NCI-H2107 treated with DMSO at 0.1 percent for 48 hours (cell line): ENCODE results near the gene ABCB4.

Experiments
- DNase-seq: peaks from one replicate; lab custom pipeline; 2025; ENCODE audit not compliant: unreplicated experiment; lab: John Stamatoyannopoulos, UW

The ABCB4 gene

DNA sequence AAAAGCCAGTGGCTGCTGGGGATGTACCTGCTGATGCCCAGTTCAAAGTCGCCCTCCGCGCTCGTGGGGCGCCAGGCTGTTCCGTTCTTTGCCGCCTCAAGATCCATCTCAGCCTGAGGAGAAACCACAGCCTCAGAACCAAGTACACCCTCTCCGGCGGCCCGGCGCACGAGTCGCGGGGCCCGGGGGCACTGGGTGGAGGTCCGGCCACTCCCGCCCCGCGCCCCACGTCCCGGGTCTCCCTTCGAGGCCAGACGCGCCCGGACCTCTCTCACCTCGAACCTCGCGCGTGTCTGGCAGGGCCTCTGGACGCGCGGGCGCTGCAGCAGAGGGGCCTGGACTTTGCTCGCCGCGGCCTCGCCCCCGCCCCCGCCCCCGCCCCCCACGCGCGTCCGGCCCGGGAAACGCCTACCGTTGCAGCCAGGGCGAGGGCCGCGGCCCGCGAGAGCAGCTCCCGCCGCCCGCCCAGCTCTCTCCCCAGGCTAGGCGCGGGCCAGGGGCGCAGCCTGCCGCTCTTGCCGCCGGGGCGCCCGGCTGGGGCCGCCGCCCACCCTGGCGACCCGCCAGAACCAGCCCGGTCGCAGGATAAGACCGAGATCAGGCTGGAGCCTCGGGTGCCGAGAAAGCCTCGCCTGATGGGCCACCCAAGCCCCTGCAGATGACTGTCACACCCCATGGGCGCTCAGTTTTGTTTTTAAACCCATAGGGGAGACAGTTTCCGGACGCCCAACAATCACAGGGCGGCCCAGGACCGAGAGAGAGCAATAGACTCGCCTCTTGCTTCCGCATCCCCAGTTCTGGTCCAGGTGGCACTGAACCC, at the start of gene ABCB4:
ABCB4 (minus strand) TSS at position 322 of the 820 bp plus-strand sequence; CDS start at position 107, 215 bp downstream.
- no peak for DNase-seq

DNA sequence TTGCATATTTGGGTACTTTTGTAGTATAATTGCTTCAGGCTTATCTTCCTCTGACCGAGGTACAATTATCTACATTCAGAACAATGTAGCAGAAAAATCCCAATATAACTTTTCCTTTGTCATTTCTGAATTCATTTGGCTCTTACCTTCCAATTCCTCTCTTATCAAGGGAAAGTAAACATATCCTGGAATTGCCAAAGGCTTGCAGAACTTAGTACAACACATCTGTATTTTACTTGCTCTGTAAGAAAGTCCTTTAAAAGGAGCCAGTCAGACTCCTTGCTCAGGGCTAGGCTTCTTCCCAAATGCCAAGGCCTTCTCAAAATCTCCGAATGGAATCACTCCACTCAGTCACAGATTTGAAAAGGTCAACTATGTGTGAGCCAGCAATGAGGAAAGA, 43.3 kb upstream of the ABCB4 start:
- no peak for DNase-seq

DNA sequence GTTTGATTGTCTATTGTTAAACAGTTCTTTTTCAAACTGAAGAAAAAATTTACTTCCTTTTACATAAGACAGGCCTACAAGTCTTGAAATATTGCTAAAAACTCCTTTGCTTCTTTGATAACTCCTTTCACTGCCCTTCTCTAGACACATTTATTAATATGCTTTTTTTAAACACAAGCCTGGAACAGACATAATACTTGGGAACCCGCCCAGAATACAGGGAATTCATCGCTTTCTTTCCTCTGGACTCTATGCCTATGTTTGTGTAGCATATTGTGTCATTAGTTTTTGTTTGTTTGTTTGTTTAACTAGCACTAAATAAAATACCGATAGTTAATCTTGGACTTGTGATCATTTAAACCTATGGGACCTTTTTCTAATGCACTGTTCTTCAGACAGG, 42.4 kb upstream of the ABCB4 start:
- no peak for DNase-seq

DNA sequence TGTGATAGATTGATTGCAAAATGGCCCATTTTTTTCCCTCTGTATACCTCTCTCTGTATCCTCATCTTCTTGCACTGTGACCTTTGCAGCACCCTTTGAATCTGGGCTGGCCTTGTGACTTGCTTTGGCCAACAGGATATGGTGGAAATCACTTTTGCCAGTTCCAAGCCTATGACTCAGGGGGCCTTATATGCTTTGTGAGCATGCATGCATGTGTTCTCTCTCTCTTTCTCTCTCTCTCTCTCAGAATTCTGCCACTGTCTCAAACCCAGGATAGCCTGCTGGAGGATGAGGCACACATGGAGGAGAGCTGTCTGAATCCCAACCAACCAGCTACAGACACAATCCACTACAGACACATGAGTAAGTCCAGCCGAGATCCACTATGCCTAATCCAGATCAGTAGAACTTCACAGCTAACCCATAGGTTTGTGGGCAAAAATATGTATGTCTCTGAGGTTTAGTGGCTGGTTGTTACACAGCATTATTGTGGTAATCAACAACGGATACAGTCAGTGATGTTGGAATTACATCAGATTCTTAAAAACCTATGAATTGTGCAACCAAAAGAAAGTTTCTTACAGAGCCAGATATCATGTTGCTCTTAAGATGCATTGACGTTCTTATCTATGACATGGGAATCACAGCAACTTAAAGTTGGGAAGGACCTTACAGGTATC, 41.8 kb upstream of the ABCB4 start:
- DNase-seq, result no peak

DNA sequence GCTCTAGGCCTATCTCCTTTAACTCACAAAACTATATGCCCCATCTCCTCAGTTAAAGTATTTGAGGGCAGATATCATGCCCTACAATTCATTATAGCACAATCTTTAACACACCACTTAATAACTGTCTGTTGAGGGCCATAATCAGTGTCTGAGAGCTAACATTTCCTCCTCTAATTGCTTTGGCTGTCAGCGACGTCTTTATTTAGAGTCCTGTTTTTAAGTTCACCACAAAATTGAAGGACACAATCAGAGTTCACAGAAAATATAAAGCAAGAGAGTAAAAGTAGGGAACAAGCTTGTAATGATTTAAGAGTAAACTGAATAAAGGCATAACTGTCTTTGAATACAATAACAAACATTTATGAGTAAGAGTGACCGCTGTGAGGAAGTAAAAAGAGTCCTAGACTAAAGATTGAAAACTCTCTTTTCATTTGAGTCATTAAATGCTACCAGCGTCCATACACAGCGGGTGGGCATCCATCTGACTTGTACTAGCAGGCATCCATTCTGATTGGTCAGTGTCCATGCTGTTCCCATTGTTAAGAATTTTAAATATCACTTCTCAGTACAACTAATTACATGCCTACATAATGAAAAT, 38.4 kb upstream of the ABCB4 start:
- no peak for DNase-seq

DNA sequence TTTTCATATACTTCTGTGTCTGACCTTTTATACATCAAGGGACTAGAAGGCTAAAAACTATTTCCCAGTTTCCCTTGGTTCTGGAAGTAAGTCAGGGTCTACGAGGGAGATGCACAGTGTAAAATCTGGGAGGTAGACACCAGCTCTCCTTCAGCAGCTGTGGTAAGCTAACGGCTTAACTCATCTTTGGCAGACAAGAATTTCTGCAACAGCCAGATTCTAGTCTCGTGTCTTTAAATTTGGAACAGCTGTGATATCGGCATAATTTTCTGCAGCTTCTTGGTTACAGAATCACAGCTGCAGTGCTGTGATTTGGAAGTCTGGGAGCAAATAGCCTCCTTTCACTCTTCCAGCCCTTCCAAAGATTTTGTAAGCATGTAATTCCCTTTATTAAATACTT, 37.4 kb upstream of the ABCB4 start:
- DNase-seq, result no peak

DNA sequence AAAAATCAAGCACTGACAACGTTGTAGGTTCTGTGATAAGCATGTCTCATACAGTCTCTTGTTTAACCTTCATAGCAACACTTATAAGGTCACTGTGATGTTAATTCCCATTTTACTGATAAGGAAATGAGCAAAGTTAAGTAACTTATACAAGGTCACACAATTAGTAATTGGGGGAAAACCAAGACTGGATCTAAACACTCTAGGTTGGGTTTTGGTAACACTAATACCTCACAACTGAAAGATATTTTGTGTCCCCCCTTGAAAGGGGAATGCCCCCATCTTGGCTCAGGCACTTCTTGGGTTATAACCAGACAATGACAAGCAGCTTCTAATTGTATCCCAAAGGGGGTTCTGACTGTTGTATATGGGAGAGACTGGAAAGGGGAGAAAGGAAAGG, 36.0 kb upstream of the ABCB4 start:
- DNase-seq, result no peak

DNA sequence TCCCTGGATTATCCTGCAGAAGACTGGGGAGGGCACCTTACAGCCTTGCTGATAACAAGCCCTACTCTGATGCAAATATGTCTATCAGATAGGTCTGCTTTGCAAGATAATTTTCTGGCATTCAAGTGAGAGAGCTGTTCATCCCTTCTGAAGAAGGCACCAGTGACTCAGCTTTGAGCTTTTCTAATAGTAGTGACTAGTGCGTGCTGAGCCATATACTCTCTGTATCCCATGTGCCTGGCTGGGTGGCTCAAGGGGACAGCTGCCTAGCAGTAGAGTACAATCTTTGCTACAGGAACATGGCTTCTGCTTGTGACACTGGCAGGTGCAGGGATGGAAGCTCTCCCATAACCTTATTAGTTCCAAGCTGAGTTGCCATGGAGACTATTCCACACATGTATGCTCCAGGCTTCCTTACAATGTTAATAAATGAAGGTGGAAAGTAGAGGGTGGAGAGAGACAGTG, 35.0 kb upstream of the ABCB4 start:
- DNase-seq, result no peak

DNA sequence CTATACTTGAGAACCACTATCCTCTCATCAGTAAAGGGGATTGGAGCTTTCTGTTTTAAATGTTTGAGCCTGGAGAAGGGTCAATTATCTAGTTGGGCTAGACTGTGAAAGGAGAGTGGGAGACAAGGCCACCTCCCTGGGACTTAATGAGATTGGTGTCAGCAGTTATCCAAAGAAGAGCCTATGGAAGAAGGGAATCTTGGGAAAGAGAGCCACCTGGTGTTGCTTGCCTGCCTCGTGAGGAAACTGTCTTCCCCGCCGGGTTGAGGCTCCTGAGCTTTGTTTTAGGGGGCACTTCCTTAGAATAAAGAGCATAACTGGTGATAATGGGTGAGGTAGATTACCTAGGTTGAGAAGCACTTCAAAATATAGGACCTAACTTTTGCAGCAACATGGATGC, 32.0 kb upstream of the ABCB4 start:
- no peak for DNase-seq

DNA sequence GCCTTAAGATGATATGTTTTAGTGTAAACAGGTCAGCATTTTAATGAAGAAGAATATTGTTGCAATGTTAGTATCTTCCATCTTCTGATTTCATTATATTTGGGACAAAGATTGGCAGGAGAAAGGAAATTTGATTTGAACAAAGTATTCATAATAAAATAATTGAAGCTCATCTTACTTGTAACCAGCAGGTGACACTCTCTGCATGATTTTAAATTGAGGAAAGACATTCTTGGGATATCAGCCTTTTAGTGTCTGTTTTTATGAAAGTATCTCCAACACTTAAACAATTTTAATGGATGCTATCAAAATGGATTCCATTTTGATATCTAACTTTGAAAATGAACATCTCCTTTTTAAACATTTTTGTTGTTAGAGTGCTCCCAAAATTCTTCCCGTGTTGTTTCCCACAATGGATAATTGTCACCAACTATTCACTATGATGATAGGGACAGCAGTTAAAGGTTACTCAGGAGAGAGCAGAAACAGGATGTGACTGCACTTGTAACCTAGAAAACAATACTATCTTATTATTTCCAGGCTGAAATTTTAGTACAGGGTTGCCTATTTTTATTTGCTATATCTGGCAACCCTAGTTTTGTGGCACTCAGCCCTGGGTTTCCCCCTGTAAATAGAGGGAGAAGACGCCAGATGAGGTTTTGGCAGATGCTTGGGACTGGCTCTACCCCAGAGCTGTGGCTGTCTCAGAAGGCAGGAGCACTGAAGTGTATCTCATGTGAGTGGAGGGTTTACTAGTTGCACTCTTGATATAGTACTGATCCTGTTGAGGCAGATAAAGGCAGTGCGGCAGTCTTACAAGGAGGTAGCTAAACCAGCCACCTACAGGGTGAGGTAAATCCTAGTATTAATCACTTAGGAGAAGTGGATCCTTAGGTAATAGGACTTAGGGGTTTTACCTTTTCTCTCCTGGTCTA, 31.0 kb upstream of the ABCB4 start:
- DNase-seq, result no peak

DNA sequence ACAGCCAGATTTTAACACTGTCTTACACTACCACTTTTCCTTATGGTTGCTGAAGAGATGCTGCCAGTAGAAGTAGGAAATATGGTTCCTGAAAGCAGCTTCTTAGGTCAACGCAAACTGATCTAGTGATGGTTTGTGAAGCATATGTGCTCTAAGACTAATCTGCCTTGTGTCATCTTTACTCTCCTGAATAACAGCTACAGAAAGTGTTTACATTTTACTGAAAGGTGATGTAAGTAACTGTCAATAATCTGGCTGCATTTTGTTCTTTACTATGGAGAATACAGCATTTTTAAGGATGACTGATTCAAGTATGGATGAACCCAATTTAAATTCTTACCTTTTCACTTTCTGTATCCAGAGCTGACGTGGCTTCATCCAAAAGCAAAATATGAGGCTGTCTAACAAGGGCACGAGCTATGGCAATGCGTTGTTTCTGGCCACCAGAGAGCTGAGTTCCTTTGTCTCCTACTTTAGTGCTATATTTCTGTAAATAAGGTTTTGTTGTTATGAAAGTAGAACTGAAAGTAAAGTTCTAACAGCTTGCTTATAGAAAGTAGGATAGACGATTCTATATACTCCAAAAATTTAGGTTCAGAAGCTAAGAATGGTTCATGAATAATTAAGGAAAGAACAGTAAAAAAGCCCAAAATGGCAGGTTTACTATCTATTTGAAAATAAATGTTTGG, 30.2 kb upstream of the ABCB4 start:
- no peak for DNase-seq

DNA sequence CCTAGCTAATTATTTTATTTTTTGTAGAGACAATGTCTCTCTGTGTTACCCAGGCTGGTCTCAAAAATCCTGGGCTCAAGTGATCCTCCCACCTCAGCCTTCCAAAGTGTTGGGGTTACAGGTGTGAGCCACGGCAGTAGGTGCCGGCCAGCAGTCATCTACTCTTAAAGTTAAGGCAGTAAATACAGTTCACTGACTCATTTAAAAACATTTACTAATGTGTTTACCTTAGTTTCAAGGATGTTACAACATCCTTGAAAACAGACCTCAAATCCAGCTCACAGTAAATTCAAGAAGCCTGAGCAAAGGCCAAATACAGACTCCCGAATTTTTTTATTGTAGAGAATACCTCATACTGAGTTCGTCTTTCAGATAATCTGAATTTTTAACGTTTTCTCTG, 29.6 kb upstream of the ABCB4 start:
- DNase-seq, result no peak

DNA sequence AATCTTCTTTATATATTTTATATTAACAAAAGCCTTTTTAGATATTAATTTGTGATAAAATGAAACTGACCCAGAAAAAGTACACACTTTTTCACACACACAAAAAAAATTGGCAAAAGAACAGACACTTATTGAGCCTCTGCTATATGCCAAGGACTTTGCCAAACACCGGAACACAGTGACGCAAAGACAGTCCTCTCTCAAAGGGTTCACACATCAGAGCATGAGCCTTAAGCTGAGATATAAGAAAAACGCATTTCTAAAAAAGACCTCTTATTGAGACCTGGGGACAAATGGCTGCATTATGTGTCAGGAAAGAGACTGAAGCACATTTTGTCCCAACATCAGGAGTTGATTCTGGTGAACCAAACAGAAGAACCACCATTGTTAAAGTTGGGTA, 24.0 kb upstream of the ABCB4 start:
- DNase-seq, result no peak

DNA sequence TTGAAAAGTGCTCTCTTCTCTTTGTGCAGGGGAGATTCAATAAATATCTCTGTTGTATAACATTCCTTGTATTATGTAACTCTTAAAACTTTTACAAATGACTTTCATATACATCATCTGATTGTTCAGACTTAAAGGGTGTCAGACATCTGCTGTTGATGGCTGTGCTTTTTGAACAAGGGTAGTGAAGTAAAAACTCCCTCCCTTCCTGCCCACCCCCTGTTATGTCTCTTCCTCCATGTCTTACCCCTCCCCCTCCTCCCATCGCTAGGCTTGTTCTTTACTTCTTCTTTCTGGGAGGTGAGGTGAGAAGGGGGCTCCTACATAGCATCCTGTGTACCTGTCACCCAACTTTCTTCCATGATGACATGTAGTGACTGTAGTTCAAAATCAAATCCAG, 23.4 kb upstream of the ABCB4 start:
- DNase-seq, result no peak

DNA sequence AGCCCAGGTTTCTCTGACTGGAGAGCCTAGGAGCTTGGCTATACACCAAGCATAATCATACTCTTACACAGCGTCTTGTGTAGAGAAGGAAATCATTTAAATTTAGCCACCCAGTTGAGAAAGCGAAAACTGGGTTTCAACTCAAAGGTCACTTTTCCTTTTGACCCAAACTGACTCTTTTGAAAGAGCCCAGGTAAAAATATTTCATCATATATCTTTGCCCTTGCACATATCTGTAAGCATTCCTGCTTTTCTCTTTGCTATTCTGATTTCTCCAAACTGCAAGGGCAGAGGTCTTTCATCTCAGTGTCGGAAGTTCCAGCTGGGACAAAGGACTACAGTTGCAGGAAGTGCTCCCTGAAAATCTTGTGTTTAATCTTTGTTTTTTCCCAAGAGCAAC, 22.0 kb upstream of the ABCB4 start:
- DNase-seq, result no peak

DNA sequence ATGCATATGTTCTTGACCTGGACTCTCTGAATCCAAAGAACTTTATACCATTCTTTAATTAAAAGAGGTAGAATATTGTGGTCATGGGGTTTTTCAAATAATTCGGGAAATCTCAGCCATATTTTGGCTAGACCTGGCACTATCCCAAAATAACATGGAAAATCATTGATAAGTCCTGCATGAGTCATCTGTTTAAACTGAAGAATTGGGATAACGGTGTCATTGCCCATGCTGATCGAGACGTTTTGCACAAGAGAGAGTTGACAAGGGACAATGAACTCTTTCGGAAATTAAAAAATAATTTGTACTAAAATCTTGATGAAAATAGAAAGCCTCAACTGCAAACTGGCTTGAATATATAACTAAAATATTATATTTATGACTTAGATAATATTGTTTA, 19.9 kb upstream of the ABCB4 start:
- DNase-seq, result no peak

DNA sequence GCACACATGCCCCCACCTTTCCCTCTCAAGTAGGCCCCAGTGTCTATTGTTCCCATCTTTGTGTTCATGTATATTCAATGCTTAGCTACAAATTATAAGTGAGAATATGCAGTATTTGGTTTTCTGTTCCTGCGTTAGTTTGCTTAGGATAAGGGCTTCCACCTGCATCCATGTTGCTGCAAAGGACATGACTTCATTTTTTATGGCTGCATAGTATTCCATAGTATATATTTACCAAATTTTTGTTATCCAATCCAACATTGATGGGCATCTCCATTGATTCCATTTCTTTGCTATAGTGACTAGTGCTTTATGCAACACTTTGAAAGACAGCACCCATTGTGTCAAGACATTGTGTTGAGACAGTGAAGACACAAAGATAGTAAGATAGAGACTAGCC, 19.0 kb upstream of the ABCB4 start:
- no peak for DNase-seq

DNA sequence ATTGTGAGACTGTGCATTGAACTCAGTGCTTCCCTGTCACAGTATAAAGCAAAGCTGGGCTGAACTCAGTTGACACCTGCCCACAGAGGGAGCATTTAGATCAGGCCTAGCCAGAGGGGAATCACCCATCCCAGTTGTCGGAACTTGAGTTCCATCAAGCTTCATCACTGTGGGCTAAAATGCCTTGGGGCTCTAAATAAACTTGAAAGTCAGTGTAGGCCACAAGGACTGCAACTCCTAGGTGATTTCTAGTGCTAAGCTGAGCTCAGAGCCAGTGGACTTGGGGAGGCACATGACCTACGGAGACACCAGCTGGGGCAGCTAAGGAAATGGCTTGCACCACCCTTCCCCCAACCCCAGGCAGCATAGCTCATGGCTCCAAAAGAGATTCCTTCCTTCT, 7.7 kb upstream of the ABCB4 start:
- no peak for DNase-seq

DNA sequence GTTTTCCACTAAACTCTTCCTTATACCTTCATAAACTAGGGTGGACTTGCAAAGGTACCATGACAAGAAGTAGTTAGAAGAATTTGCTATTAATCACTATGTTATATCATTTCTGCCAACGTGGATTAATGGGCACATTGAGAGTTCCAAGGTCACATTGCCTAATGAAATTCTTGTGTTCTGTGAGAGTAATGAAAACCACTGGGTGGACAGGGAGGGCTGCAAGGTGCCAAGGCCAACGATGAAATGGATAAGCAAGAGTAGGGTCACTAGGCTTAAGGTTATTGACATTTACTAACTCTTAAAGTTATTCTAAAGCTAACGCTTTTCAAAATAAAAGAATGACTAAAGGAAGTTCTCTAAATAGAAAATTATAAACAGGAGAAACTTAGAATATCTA, 6.6 kb upstream of the ABCB4 start:
- no peak for DNase-seq

DNA sequence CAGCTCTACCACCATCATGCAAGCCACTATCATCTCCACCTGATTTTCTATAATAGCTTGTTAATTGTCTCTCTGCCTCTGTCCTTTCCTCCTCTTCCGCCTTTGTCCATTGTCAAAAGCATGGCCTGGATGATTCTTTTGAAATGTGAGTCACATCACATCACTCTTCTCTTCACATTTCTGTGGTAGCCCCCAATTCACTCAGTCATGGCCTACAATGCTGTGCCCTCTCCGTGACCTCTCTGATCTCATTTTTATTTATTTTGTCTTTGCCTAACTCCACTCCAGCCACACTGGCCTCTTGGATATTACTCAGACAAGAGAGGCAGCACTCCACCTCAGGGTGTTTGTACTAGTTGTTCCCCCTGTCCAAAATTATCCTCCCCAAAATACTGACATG, 4.9 kb upstream of the ABCB4 start:
- no peak for DNase-seq

DNA sequence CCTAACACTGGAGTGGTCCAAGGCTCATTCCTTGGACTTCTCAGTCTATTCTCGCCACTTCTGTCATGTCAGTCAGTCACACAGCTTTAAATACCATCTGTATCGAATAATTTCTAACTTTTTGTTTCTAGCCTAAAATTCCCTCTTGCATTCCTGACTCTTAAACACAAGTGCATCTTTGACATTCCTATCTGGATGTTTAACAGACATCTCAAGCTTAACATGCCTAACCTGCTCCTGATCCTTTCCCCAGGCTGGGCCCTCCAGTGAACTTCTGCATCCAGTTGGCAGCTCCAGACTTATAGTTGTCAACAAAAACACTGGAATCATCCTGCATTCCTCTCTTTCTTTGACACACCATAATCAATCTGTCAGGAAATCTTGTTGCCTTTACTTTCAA, 4.5 kb upstream of the ABCB4 start:
- no peak for DNase-seq
